HFFc6 (cell line): ENCODE results near the gene LYPD8. TPM values are rescaled to one million over a fixed set of nuclear protein-coding genes. Genes with fewer than 3 reads are reported as not detected.
"Not testable (repeated sequence)": the region's sequence is repeated elsewhere in the genome, so short reads cannot be mapped to it uniquely, and the experiment has no call there.

Experiments
- DNase-seq: peaks from one replicate; pipeline ENCODE4 v3.0.0-alpha.2; 2018
- H3K27ac Mint-ChIP-seq: 2 replicates; pipeline ENCODE4 v1.8.0; 2020; ENCODE audit warnings: mild to moderate bottlenecking, mixed read lengths
- H3K27me3 Mint-ChIP-seq: 2 replicates; pipeline ENCODE4 v1.8.0; 2021; ENCODE audit warnings: mild to moderate bottlenecking, moderate library complexity, mixed read lengths; ENCODE audit not compliant: insufficient read depth
- H3K36me3 Mint-ChIP-seq: 2 replicates; pipeline ENCODE4 v1.8.0; 2021; ENCODE audit warnings: low read depth, mixed read lengths
- H3K4me1 Mint-ChIP-seq: 2 replicates; pipeline ENCODE4 v1.8.0; 2020; ENCODE audit warnings: low read depth, mixed read lengths
- H3K4me3 Mint-ChIP-seq: 2 replicates; pipeline ENCODE4 v1.8.0; 2020; ENCODE audit warnings: mild to moderate bottlenecking, moderate library complexity, mixed read lengths
- H3K9me3 Mint-ChIP-seq: 2 replicates; pipeline ENCODE4 v1.8.0; 2020; ENCODE audit warnings: mild to moderate bottlenecking, mixed read lengths
- CTCF ChIP-seq: fragments of 200-600 bp; sonication (generic); IDR thresholded peaks from 2 replicates; pipeline ENCODE4 v1.5.0; 2021; ENCODE audit warnings: antibody characterized with exemption, mild to moderate bottlenecking
- total RNA-seq, 6 experiments: library from RNA; stranded (reverse); fragmentation: NEBNext Ultra II Directional; extraction: Animal tissue kit (Norgen Biotek cat#: 25700); gene quantifications; 2 replicates in 1 of 6; 3 replicates in 5 of 6; pipeline ENCODE4 v1.2.3, GENCODE V29; 2021

The LYPD8 gene
- total RNA-seq, 6 experiments from 2014 or later = 0.14 to 0.58 (median 0.25) TPM; not detected in 2

GRCh38 chr1:248793592-248793991 lies 38.0 kb upstream of the LYPD8 start:
- no peak for TF ChIP-seq CTCF
- Mint-ChIP-seq H3K4me1 (no peaks in the 10 kb centered on the region), H3K27me3 (peaks cover 3% of the 10 kb centered on the region), H3K27ac (no peak overlapping the region), H3K9me3 (peaks cover 4% of the 10 kb centered on the region; the same call in 1 of the 2 replicates), H3K36me3 (no peaks in the 10 kb centered on the region), H3K4me3 (no peak overlapping the region)
- no peak for DNase-seq

GRCh38 chr1:248792342-248792741 lies 36.8 kb upstream of the LYPD8 start:
- Mint-ChIP-seq H3K4me1 (no peaks in the 10 kb centered on the region), H3K9me3 (peaks cover 4% of the 10 kb centered on the region; the same call in 1 of the 2 replicates), H3K27me3 (peaks cover 3% of the 10 kb centered on the region), H3K4me3 (no peak overlapping the region), H3K27ac (no peak overlapping the region), H3K36me3 (no peaks in the 10 kb centered on the region)
- DNase-seq = no peak
- no peak for TF ChIP-seq CTCF

GRCh38 chr1:248791010-248791409 lies 35.5 kb upstream of the LYPD8 start:
- DNase-seq = no peak
- Mint-ChIP-seq H3K9me3 (peaks cover 4% of the 10 kb centered on the region; the same call in 1 of the 2 replicates), H3K4me1 (no peaks in the 10 kb centered on the region), H3K36me3 (no peaks in the 10 kb centered on the region), H3K27ac (no peak overlapping the region), H3K4me3 (no peak overlapping the region), H3K27me3 (peaks cover 3% of the 10 kb centered on the region)
- no peak for TF ChIP-seq CTCF

GRCh38 chr1:248790456-248790855 lies 34.9 kb upstream of the LYPD8 start:
- TF ChIP-seq CTCF = no peak
- Mint-ChIP-seq H3K27me3 (peaks cover 3% of the 10 kb centered on the region), H3K36me3 (no peaks in the 10 kb centered on the region), H3K27ac (no peak overlapping the region), H3K9me3 (peaks cover 4% of the 10 kb centered on the region; the same call in 1 of the 2 replicates), H3K4me3 (no peak overlapping the region), H3K4me1 (no peaks in the 10 kb centered on the region)
- no peak for DNase-seq

GRCh38 chr1:248789337-248789736 lies 33.8 kb upstream of the LYPD8 start:
- H3K27me3 Mint-ChIP-seq, H3K27ac Mint-ChIP-seq, H3K36me3 Mint-ChIP-seq, DNase-seq, H3K4me3 Mint-ChIP-seq, H3K9me3 Mint-ChIP-seq, H3K4me1 Mint-ChIP-seq: not testable (repeated sequence)

- H3K27me3 Mint-ChIP-seq = peaks cover 3% of the 10 kb centered on the region
- no peaks in the 10 kb centered on the region for H3K36me3 Mint-ChIP-seq
- H3K4me3 Mint-ChIP-seq = no peak overlapping the region
- no peak for TF ChIP-seq CTCF
- no peaks in the 10 kb centered on the region for H3K4me1 Mint-ChIP-seq
- no peaks in the 10 kb centered on the region for H3K9me3 Mint-ChIP-seq
- no peak overlapping the region for H3K27ac Mint-ChIP-seq
- no peak for DNase-seq
Measured at GRCh38 chr1:248788327-248788726, 32.8 kb upstream of the LYPD8 start.
